ENCODE results near the gene ISM2. TPM values are rescaled to one million over a fixed set of nuclear protein-coding genes. Genes with fewer than 3 reads are reported as not detected.

ISM2 gene
- total and polyA plus RNA-seq, 9 of the 15 experiments (the other 6 are each of a cell fraction or from before 2014, with no cell fraction given): 0.08 to 0.11 TPM; not detected in 7

DNA sequence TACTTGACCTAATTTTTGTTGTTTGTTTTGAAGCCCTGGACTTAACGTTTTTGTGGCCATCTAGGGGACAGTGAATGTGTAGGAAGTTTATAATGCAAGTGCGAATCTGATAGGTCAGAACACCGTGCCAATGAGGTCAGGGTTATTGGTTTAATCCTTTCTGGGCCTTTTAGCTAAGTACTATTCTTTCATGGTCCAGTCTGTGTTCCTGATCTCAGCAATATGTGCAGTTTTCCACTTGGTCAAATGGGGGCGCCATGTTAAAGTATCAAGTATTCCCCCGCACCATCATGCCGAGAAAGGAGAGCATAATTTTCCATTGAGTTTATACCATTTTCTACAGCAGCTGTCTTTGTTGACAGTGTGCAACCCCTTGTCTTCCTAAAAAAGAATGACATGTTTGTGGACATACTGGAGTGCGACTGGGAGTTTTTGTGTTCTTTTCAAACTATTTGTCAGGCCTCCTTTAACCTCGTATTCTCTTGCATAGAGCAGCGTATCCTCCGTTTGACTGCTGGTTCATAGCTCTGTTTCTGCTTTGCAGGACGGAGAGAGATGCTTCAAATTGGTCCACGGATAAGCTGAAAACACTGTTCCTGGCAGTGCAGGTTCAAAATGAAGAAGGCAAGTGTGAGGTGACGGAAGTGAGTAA lies 39.4 kb downstream of the ISM2 start (continued):
- TF ChIP-seq, protein P1, sequence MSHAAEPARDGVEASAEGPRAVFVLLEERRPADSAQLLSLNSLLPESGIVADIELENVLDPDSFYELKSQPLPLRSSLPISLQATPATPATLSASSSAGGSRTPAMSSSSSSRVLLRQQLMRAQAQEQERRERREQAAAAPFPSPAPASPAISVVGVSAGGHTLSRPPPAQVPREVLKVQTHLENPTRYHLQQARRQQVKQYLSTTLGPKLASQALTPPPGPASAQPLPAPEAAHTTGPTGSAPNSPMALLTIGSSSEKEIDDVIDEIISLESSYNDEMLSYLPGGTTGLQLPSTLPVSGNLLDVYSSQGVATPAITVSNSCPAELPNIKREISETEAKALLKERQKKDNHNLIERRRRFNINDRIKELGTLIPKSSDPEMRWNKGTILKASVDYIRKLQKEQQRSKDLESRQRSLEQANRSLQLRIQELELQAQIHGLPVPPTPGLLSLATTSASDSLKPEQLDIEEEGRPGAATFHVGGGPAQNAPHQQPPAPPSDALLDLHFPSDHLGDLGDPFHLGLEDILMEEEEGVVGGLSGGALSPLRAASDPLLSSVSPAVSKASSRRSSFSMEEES (CRISPR knock-in tag; IDR thresholded peaks at IDR 0.05): no peak

GRCh38 chr14:77458249-77458950 lies 40.2 kb downstream of the ISM2 start:
- BruUV-seq (replicated peaks): no TSS peak
- in situ Hi-C loops (cut with MboI) (no loop called here), intact Hi-C loops (cut with micrococcal nuclease) (loop anchor here (2.0 to 5.0 kb wide), 5 partner anchors 51 to 189 kb away; partner anchors contain the start of genes GSTZ1, POMT2 and SPTLC2)
- peaks cover 48% of the 10 kb centered on the region for H3K79me2 ChIP-seq (ENCODE audit: control insufficient read depth, insufficient read depth, low read length)
- whole genome bisulfite sequencing (ENCODE audit: insufficient coverage, low coverage, missing lambda C conversion rate): under 1% methylated on average over 22 of the region's 29 CpGs
- ATAC-seq: peak; percentile 78
- H3K4me3 ChIP-seq: peak overlapping the region; percentile 96
- peak; percentile 33 to 78 (median 52) for DNase-seq (ENCODE audit: extremely low read depth in 1 of 4, low spot score in 3 of 4)
- FAIRE-seq: peak; percentile 74
- H3K9me3 ChIP-seq (replicated peaks; ENCODE audit: control insufficient read depth, insufficient read depth, low read depth, low read length): no peaks in the 10 kb centered on the region
- H3K27ac ChIP-seq (ENCODE audit: extremely low read depth, low read depth, low read length): peak overlapping the region; percentile 99
- peaks cover 7 to 11% of the 10 kb centered on the region in 2 experiments; a peak in 3 of 5 replicates for H3K4me1 ChIP-seq (replicated peaks in 1 of 2; ENCODE audit: control insufficient read depth in 2 of 2, insufficient read depth in 2 of 2, low read length in 2 of 2)
- peak overlapping the region; percentile 92 to 98 for H3K9ac ChIP-seq (ENCODE audit: insufficient read depth in 1 of 2, low read depth in 2 of 2, low read length in 2 of 2)
- peaks cover 12% of the 10 kb centered on the region; the same call in 1 of the 2 replicates for H4K20me1 ChIP-seq (replicated peaks; ENCODE audit: control insufficient read depth, insufficient read depth, low read length)
- H2AFZ ChIP-seq (ENCODE audit: low read depth, low read length): peak overlapping the region; percentile 100
- H3K9me1 ChIP-seq (ENCODE audit: control insufficient read depth, insufficient read depth, low read length): peaks cover 5% of the 10 kb centered on the region
- no peaks in the 10 kb centered on the region for H3K27me3 ChIP-seq (ENCODE audit: control insufficient read depth in 2 of 2, insufficient read depth in 2 of 2, low read length in 2 of 2)
- peaks cover 40% of the 10 kb centered on the region for H3K36me3 ChIP-seq (ENCODE audit: control insufficient read depth, insufficient read depth, low read length)
- CTCF ChIA-PET (ENCODE audit: low intra/inter-chr PET ratio): interaction anchor here (0.6 kb wide), 1 partner anchor 153 kb away, joined by 3 read pairs; no protein-coding TSS in a partner anchor
- H3K4me2 ChIP-seq (ENCODE audit: insufficient read depth, low read length): peak overlapping the region; percentile 97
- POLR2A ChIA-PET: interaction anchor here (0.5 to 2.2 kb wide), 7 partner anchors 9 to 236 kb away, joined by 3 to 7 read pairs (median 4); no protein-coding TSS in a partner anchor
- TF ChIP-seq CREB3 (tag; conservative IDR thresholded peaks at IDR 0.05; ENCODE audit: low read depth) (no peak), CREB1 (IDR thresholded peaks at IDR 0.05) (no peak), CREB1 (CRISPR knock-in tag; IDR thresholded peaks at IDR 0.05) (0 out of 2 replicates have a peak, but pooled peaks have one; percentile 5), ZKSCAN3 (CRISPR knock-in tag; IDR thresholded peaks at IDR 0.05) (no peak), HDAC3 (IDR thresholded peaks at IDR 0.05; ENCODE audit: borderline replicate concordance, partially characterized antibody) (no peak), ESRRB (CRISPR knock-in tag; IDR thresholded peaks at IDR 0.05; ENCODE audit: borderline replicate concordance) (no peak), RBFOX2 (IDR thresholded peaks at IDR 0.05; ENCODE audit: low read depth, low read length) (peak; percentile 73), MYC (IDR thresholded peaks at IDR 0.05; ENCODE audit: low read depth, low read length) (peak; percentile 82), MYC (CRISPR knock-in tag; IDR thresholded peaks at IDR 0.05; ENCODE audit: borderline replicate concordance, low read depth) (no peak), MNT (conservative IDR thresholded peaks at IDR 0.05) (peak; percentile 89 to 91)
